SU-DHL-6 (cell line): Measurements from ENCODE around the gene CEP55.

ENCODE experiments used
- H2AFZ ChIP-seq: fragments of 200-600 bp; sonication (generic); 2 replicates; pipeline ENCODE4 v1.6.1; 2014; ENCODE audit warnings: low read depth, mild to moderate bottlenecking, moderate library complexity, mixed read lengths, antibody characterized with exemption, low read length; ENCODE audit not compliant: severe bottlenecking
- H3F3A ChIP-seq: fragments of 200-600 bp; shearing (Covaris generic); 2 replicates; pipeline ENCODE4 v1.6.0; 2016; ENCODE audit warnings: antibody characterized with exemption, mild to moderate bottlenecking; ENCODE audit not compliant: insufficient read depth
- H3K27ac ChIP-seq: fragments of 200-600 bp; sonication (generic); 2 replicates; pipeline ENCODE4 v1.5.1; 2016; ENCODE audit warnings: low read depth, mild to moderate bottlenecking, low read length, moderate library complexity, mixed read lengths
- H3K27me3 ChIP-seq: fragments of 200-600 bp; sonication (generic), shearing (Covaris generic); 2 replicates; pipeline ENCODE4 v1.6.0; 2014; ENCODE audit warnings: mild to moderate bottlenecking, low read length
- H3K36me3 ChIP-seq: fragments of 200-600 bp; sonication (generic); 2 replicates; pipeline ENCODE4 v1.6.1; 2014; ENCODE audit warnings: mild to moderate bottlenecking, low read length, mixed read lengths
- H3K4me2 ChIP-seq: fragments of 300-600, 200-600 bp; shearing (Covaris generic), sonication (generic); 2 replicates; pipeline ENCODE4 v1.6.0; 2014; ENCODE audit warnings: low read length, low read depth, mild to moderate bottlenecking; ENCODE audit not compliant: poor library complexity, severe bottlenecking
- H3K4me3 ChIP-seq: fragments of 200-600 bp; sonication (generic); 2 replicates; pipeline ENCODE4 v1.5.1; 2014; ENCODE audit warnings: antibody characterized with exemption, low read length, mild to moderate bottlenecking, mixed read lengths; ENCODE audit not compliant: insufficient read depth, poor library complexity, severe bottlenecking
- H3K79me2 ChIP-seq: fragments of 200-600 bp; sonication (generic); 2 replicates; pipeline ENCODE4 v1.6.1; 2014; ENCODE audit warnings: mild to moderate bottlenecking, low read length, moderate library complexity; ENCODE audit not compliant: insufficient read depth
- H3K9ac ChIP-seq: fragments of 200-600 bp; sonication (generic); 2 replicates; pipeline ENCODE4 v1.7.0; 2014; ENCODE audit warnings: mild to moderate bottlenecking, low read length
- H3K9me2 ChIP-seq: fragments of 200-600 bp; sonication (generic); replicated peaks from 2 replicates; pipeline ENCODE4 v1.6.1; 2014; ENCODE audit warnings: low read length; ENCODE audit not compliant: insufficient read depth
- H3K9me3 ChIP-seq: fragments of 200-600 bp; sonication (generic); 2 replicates; pipeline ENCODE4 v1.6.1; 2014; ENCODE audit warnings: low read length, mixed read lengths; ENCODE audit not compliant: insufficient read depth
- H4K20me1 ChIP-seq: fragments of 200-600 bp; sonication (generic); 2 replicates; pipeline ENCODE4 v1.6.1; 2014; ENCODE audit warnings: low read depth, mild to moderate bottlenecking, antibody characterized with exemption, low read length, moderate library complexity, mixed read lengths
- CTCF ChIP-seq: fragments of 200-600 bp; sonication (generic); IDR thresholded peaks from one replicate; pipeline ENCODE4 v1.5.1; 2017; ENCODE audit warnings: antibody characterized with exemption, mild to moderate bottlenecking, low read length, moderate library complexity; ENCODE audit not compliant: insufficient read depth, poor library complexity, severe bottlenecking
- EZH2phosphoT487 ChIP-seq: fragments of 200-600 bp; sonication (generic), shearing (Covaris generic); conservative IDR thresholded peaks from 2 replicates; pipeline ENCODE4 v1.6.1; 2018; ENCODE audit warnings: mild to moderate bottlenecking, antibody characterized with exemption, low read length, moderate library complexity, mixed read lengths

CEP55 gene

GRCh38 chr10:93476756-93477155, 19.7 kb upstream of the CEP55 start:
- H3K4me2 ChIP-seq: no peak overlapping the region
- H3K9ac ChIP-seq: no peak overlapping the region
- no peak overlapping the region for H2AFZ ChIP-seq
- H3K27me3 ChIP-seq: no peaks in the 10 kb centered on the region
- H3F3A ChIP-seq: no peaks in the 10 kb centered on the region
- no peak overlapping the region for H3K4me3 ChIP-seq
- H3K36me3 ChIP-seq: no peaks in the 10 kb centered on the region
- no peak overlapping the region for H3K27ac ChIP-seq
- H3K79me2 ChIP-seq: no peaks in the 10 kb centered on the region
- no peaks in the 10 kb centered on the region for H4K20me1 ChIP-seq
- H3K9me3 ChIP-seq: no peaks in the 10 kb centered on the region
- H3K9me2 ChIP-seq: no peaks in the 10 kb centered on the region
- TF ChIP-seq EZH2phosphoT487 (no peak), CTCF (no peak)

GRCh38 chr10:93478873-93479272, 17.5 kb upstream of the CEP55 start:
- no peaks in the 10 kb centered on the region for H3K27me3 ChIP-seq
- H4K20me1 ChIP-seq: no peaks in the 10 kb centered on the region
- no peaks in the 10 kb centered on the region for H3F3A ChIP-seq
- no peak overlapping the region for H3K9ac ChIP-seq
- no peaks in the 10 kb centered on the region for H3K79me2 ChIP-seq
- H2AFZ ChIP-seq: no peak overlapping the region
- no peaks in the 10 kb centered on the region for H3K36me3 ChIP-seq
- no peak for TF ChIP-seq EZH2phosphoT487
- no peak for TF ChIP-seq CTCF
- no peaks in the 10 kb centered on the region for H3K9me3 ChIP-seq
- H3K9me2 ChIP-seq: no peaks in the 10 kb centered on the region
- H3K4me2 ChIP-seq: no peak overlapping the region
- no peak overlapping the region for H3K4me3 ChIP-seq
- no peak overlapping the region for H3K27ac ChIP-seq

- Histone ChIP-seq H3K9ac (no peak overlapping the region), H3K79me2 (no peaks in the 10 kb centered on the region), H3K36me3 (no peaks in the 10 kb centered on the region), H3K9me3 (no peaks in the 10 kb centered on the region), H4K20me1 (no peaks in the 10 kb centered on the region), H3K27me3 (no peaks in the 10 kb centered on the region), H3K4me3 (no peak overlapping the region), H2AFZ (no peak overlapping the region), H3K9me2 (no peaks in the 10 kb centered on the region), H3K27ac (no peak overlapping the region), H3F3A (no peaks in the 10 kb centered on the region), H3K4me2 (peak overlapping the region; percentile 79)
- TF ChIP-seq EZH2phosphoT487 (no peak), CTCF (no peak)
Measured at GRCh38 chr10:93481637-93482144, 14.7 kb upstream of the CEP55 start.
